Bone marrow (tissue), 2 donors: ENCODE results near the gene EGLN2.
"Not testable (repeated sequence)": the region's sequence is repeated elsewhere in the genome, so short reads cannot be mapped to it uniquely, and the experiment has no call there.

Experiments used
- DNase-seq, 2 donors: peaks; one replicate each; lab custom pipeline; 2025; lab: John Stamatoyannopoulos, UW

The EGLN2 gene

DNA sequence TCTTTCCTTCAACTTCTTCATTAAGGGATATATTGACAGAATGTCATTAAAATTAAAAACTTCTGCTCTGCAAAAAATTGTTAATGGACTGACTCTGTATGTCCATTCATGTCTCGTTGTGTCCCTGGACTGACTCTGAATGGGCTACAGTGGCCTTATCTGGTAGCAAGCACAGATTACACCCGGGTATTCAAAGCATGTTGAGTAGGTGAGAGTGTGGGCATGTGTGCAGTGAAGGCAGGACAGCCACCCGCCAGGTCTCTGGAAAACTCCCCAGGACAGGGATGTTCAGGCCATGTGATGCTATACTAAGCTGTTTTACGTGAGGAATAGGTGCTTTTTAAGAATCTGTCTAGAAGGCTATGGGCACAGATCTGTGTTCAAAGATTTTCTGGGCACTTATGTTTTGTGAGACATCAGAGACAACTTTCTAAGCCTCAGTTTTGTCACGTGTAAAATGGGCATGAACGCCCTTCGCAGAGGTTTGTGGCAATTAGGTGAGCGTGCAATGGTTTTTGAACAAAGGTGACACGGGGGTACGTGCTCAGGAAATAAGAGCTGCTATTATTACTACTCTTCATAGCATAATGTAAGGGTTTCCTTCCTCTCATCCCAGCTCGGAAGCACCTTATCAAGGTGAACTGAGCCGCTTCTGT is 44.1 kb downstream of the EGLN2 start:
- DNase-seq, result not testable (repeated sequence)

- not testable (repeated sequence) for DNase-seq
Observed at GRCh38 chr19:40843653-40844052, 44.7 kb downstream of the EGLN2 start.

DNA sequence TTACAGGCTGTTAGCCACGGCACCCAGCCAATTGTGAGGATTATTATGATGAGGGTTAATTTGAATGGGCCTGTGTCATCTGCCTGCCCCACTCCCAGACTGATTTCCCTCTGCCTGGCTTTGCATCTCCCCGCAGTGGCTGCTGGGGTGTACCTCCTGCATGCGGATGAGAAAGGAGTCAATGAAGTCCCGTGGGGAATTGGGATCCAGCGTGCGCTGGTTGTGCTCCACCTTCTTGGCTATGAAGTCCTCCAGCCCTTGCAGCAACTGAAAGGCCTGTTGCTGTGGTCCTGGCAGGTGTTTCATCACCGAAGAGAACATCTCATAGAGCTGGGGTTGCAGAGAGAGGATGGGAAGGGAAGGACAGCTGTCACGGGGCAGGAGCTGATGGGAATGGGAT is 47.7 kb downstream of the EGLN2 start:
- DNase-seq, result not testable (repeated sequence)

DNA sequence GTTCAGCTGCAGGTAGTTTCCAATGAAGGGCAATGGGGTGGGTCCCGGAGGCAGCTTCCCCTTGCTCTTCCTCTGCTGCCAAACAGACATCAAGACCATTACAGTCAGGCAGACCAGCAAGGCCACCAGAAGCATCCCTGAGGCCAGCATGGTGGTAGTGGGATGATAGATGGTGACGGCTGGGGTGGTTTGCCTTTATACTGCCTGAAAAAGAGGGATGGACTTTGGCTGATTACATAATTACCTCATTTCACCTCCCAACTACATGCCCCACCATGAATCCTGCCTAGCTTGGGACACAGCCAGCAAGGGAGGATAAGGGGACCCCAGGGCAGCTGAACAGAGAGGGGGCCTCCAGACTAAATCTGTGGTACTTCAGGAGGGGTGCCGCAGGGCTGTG is 51.3 kb downstream of the EGLN2 start, which contains the start of gene CYP2A6:
TSS of gene CYP2A6 (minus strand) at position 171 of the 400 bp plus-strand sequence. CDS start at position 150, 21 bp downstream.
- DNase-seq, result not testable (repeated sequence)

GRCh38 chr19:40852467-40853152 is 53.6 kb downstream of the EGLN2 start:
- not testable (repeated sequence) for DNase-seq
